GM21529 (cell line): ENCODE data around the gene NCKAP5L.
A peak's percentile ranks its signal among the peaks of the same experiment; 100 is the strongest.
"Not testable (repeated sequence)": the region's sequence is repeated elsewhere in the genome, so short reads cannot be mapped to it uniquely, and the experiment has no call there.

Experiments
- ATAC-seq: cut with Tn5 transposase; IDR thresholded peaks from one replicate; pipeline ENCODE4 v1.9.1; 2021; ENCODE audit not compliant: unreplicated experiment

The NCKAP5L gene, protein sequence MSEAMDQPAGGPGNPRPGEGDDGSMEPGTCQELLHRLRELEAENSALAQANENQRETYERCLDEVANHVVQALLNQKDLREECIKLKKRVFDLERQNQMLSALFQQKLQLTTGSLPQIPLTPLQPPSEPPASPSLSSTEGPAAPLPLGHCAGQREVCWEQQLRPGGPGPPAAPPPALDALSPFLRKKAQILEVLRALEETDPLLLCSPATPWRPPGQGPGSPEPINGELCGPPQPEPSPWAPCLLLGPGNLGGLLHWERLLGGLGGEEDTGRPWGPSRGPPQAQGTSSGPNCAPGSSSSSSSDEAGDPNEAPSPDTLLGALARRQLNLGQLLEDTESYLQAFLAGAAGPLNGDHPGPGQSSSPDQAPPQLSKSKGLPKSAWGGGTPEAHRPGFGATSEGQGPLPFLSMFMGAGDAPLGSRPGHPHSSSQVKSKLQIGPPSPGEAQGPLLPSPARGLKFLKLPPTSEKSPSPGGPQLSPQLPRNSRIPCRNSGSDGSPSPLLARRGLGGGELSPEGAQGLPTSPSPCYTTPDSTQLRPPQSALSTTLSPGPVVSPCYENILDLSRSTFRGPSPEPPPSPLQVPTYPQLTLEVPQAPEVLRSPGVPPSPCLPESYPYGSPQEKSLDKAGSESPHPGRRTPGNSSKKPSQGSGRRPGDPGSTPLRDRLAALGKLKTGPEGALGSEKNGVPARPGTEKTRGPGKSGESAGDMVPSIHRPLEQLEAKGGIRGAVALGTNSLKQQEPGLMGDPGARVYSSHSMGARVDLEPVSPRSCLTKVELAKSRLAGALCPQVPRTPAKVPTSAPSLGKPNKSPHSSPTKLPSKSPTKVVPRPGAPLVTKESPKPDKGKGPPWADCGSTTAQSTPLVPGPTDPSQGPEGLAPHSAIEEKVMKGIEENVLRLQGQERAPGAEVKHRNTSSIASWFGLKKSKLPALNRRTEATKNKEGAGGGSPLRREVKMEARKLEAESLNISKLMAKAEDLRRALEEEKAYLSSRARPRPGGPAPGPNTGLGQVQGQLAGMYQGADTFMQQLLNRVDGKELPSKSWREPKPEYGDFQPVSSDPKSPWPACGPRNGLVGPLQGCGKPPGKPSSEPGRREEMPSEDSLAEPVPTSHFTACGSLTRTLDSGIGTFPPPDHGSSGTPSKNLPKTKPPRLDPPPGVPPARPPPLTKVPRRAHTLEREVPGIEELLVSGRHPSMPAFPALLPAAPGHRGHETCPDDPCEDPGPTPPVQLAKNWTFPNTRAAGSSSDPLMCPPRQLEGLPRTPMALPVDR (N-terminal part only)

GRCh38 chr12:49828133-49829091 is at the start of gene NCKAP5L:
TSS of gene NCKAP5L (minus strand) at chr12:49828413. CDS start at chr12:49804044, 24,369 bp downstream.
- ATAC-seq = peak; percentile 86

DNA sequence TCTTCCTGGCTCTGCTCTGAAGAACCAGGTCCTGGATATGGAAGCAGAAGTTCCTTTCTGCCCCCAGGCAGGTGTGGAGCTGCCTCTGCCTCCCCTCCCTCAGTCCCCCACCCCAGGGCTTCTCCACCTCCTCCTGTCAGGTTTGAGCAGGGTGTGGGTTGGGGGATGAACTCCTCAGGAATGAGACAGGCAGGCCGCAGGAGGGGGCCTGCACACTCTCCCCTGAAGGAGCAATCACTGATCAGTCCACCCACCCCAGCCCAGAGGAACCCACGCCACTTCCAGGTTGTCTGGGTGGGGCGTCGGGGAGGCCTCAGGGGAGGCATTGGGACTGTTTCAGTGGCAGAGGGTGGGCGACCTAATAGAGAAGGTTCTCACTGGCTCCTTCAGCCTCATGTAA is 48.9 kb upstream of the NCKAP5L start:
- ATAC-seq = no peak

DNA sequence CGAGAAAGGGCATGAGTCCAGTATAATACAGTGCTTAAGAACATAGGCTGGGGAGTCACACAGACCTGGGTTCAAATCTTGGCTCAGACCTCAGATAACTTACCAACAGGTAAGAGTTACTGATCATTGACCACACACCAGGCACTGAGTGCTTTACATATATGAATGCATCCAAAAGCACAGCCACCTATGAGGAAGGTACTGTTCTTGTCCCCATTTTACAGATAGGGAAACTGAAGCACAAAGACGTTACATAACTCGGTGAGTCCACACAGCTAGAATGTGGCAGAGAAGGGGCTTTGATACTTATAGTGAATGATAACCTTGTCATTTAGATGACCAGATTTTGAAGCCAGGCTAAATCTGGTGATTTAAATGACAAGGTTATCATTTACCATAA is 47.9 kb upstream of the NCKAP5L start:
- ATAC-seq = no peak

DNA sequence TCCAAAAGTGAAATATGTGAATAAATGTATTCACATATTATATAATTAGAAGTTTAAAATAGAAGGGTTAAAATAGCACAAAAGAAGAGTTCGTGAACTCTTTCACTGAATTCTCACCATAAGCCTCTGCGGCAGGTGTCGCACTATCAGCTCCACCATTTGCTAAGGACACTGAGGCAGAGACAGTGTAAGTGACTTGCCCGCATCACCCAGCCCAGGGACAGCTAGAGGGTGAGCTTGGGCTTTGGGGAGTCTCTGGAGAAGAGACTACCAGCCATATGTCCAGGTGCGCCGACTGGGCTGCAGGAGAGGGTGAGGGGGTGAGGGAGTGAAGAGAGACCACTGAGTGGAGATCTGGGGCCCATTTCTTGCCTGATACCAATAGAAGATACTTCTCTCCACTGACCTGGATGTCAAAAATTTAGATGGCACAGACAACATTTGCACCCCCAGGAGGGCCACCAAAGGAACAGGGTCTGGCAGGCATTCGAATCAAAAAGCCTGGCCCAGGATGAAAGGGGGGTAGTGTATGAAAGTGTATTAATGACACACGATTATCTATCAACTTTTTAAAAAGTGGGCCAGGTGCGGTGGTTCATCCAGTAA is 47.0 kb upstream of the NCKAP5L start:
- ATAC-seq = no peak

GRCh38 chr12:49874142-49874897 is 46.1 kb upstream of the NCKAP5L start:
- no peak for ATAC-seq

GRCh38 chr12:49873361-49873934 is 45.2 kb upstream of the NCKAP5L start:
- ATAC-seq = no peak

- ATAC-seq = no peak
Observed at GRCh38 chr12:49872781-49873181, 44.6 kb upstream of the NCKAP5L start.

DNA sequence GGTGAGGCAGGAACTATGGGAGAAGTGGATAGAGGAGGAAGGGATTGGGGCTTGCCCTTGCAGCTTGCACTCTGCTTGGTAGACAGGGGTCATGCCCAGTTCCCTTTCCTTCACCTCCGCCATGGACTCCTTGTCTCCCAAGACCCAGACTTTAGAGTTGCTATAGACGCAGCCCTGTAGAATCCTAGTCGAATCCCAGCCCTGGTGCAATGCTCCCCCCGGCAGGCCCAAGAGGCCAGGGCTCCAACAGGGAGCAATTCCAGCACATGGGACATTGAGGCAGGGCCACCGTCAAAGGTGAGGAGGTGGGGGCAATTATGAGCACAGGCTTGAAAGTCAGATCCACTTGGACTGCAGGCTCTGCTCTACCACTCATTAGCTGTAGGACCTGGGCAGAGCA is 44.2 kb upstream of the NCKAP5L start:
- ATAC-seq = no peak

DNA sequence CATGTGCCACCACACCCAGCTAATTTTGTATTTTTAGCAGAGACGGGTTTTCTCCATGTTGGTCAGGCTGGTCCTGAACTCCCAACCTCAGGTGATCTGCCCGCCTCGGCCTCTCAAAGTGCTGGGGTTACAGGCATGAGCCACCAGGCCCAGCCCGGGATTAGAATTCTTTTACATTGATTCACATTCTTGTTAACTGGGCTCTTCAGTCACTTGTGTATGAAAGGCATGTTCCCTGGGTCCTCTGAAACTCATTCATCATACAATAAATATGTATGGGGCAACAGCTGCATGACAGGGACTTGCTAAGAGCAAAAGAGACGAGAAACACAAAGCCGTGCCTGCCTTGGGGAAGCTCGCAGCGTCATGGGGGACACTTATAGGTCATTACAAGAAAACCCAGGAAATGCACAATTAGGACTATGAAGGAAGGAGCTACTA is 43.6 kb upstream of the NCKAP5L start:
- not testable (repeated sequence) for ATAC-seq

- no peak for ATAC-seq
Observed at GRCh38 chr12:49871263-49871561, 43.0 kb upstream of the NCKAP5L start.

- no peak for ATAC-seq
Observed at GRCh38 chr12:49870501-49871262, 42.5 kb upstream of the NCKAP5L start.

DNA sequence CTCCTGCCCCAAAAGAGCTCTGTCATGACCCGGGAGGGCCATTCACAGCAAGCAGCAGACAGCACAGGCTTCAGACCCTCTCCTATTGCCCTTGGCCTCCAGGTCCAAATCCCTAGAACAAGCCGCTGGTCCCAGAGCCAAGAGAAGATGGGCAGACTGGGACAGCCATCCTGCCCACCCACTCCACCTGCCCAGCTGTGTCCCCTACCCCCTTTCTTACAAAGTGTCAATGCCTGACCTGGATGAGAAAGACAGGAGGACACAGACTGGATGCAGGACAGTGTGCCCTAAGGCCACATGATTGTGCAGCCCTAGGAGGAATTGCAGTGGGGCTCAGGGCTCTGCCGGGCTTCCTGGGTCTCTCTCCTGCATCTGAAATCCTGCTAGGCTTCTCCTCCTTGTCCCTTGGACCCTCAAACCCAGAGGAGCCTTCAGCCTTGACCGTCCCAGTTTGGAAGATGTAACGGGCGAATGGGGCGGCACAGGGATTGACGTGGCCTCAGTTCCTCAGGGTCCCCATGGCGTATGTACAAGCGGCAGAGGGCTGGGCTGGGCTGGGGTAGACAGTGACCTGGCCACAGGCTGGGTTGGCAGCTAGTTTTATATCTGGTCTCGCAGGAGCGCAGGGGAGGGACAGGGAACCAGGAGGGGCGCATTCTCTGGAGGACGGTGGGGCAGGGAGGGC is 41.7 kb upstream of the NCKAP5L start:
- no peak for ATAC-seq

DNA sequence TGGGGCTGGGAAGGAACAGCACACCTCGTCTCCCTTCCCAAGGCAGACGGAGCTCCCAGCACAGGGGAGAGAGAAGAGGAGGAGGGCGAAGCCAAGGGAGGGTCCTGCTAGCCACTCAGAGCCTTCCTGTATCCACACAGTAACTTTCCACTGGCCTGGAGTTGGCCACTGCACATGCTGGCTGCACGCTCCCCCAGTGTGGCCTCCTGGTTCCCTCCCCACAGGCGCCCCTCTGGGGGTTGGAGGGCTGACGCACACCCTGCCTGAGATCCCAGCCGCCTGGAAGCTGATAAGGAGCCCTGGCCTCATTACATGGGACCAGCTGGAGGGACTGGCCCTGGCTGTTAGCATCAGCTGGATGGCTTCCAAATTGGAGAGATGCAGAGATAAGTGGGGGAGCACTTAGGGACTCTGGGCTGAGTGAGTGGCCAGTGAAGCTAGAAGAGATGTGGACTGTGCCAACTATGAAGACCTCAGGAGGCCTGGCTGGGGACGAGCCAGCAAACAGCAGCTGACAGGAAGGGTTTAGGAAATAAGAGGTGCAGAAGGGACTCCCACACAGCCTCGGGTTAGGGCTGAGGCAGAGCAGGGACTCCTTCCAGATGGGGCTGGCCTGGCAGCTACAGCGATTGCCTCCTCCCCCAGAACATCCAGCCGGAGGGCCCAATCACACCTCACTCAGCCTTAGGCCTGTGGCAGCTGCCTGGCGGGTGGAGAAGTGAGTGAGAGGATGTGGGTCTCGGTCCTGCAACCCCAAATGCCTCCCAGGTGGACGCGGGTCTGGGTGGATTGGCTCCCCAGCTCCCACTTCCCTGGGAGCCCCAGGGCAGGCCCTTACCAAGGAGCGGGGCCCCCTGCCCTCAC is 41.0 kb upstream of the NCKAP5L start:
- no peak for ATAC-seq

- no peak for ATAC-seq
Observed at GRCh38 chr12:49868449-49868848, 40.2 kb upstream of the NCKAP5L start.

DNA sequence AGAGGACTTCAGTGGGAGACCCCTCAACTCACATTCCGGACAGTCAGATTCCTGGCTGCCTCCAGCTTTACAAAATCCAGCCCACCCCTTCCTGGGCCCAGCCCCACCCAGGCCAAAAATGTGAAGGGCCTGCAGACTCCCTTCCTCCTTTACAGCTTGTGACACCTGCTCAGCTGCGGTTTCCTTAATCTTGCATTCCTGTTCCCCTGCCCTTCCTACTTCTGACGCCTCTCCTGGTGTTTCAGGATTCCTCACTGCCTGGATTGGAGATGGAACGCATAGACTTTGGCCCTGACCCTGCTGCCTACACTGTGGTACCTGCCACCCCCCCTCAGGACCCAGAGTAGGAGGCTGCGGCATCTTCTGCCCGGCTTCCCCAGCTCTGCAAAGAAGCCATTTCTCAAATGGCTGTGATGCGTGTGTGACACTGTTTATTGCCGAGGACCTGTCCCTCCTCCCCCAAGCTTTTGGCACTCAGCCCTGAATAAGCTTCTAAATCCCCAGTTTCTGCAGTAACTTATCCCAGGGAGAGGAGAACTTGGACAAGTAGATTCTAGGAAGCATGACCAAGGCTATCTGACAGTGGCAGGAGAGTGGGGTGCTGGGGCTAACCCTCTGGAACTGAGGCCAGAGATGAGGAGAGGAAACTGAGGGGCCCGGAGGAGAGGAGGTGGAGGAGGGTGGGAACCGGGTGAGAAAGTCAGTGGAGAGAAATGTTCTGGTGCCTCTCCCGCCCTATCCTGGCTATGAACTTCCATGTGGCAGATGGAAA is 39.5 kb upstream of the NCKAP5L start:
- ATAC-seq = no peak
